ENCODE results near the gene TP53INP2. TPM values are rescaled to one million over a fixed set of nuclear protein-coding genes. Genes with fewer than 3 reads are reported as not detected.
A peak's percentile ranks its signal among the peaks of the same experiment; 100 is the strongest.

Gene TP53INP2
- total and polyA plus RNA-seq, 2 of the 13 experiments (the other 11 are each of a cell fraction or from before 2014, with no cell fraction given): 5.2 to 18.8 TPM

GRCh38 chr20:34704177-34705007, at the start of gene TP53INP2 (continued):
- TF ChIP-seq ZHX2 (IDR thresholded peaks at IDR 0.05; ENCODE audit: low read depth) (peak; percentile 55), ZHX2 (CRISPR knock-in tag; IDR thresholded peaks at IDR 0.05; ENCODE audit: borderline replicate concordance) (0 out of 2 replicates have a peak, but pooled peaks have one; percentile 9), SMAD9 (CRISPR knock-in tag; IDR thresholded peaks at IDR 0.05) (0 out of 2 replicates have a peak, but pooled peaks have one; percentile 26), THAP8 (CRISPR knock-in tag; IDR thresholded peaks at IDR 0.05; ENCODE audit: borderline replicate concordance) (0 out of 2 replicates have a peak, but pooled peaks have one; percentile 64), ZNF354B (CRISPR knock-in tag; IDR thresholded peaks at IDR 0.05) (0 out of 2 replicates have a peak, but pooled peaks have one; percentile 74), SMARCC2 (IDR thresholded peaks at IDR 0.05) (no peak), NR2F2 (IDR thresholded peaks at IDR 0.05; ENCODE audit: borderline replicate concordance, low read depth) (no peak), ZBTB8A (CRISPR knock-in tag; IDR thresholded peaks at IDR 0.05; ENCODE audit: borderline replicate concordance, low read depth) (no peak), CEBPB (IDR thresholded peaks at IDR 0.05; ENCODE audit: borderline replicate concordance, low read depth, low read length) (no peak), ARNT2 (CRISPR knock-in tag; IDR thresholded peaks at IDR 0.05; ENCODE audit: low read depth) (peak; percentile 73; the same call in 1 of the 2 replicates), SRSF9 (IDR thresholded peaks at IDR 0.05; ENCODE audit: borderline replicate concordance, insufficient read depth, low read depth, low read length, poor library complexity, severe bottlenecking) (no peak), ZNF264 (CRISPR knock-in tag; IDR thresholded peaks at IDR 0.05) (no peak), TAF1 (CRISPR knock-in tag; IDR thresholded peaks at IDR 0.05) (peak; percentile 60)
- TF ChIP-seq, protein P1, sequence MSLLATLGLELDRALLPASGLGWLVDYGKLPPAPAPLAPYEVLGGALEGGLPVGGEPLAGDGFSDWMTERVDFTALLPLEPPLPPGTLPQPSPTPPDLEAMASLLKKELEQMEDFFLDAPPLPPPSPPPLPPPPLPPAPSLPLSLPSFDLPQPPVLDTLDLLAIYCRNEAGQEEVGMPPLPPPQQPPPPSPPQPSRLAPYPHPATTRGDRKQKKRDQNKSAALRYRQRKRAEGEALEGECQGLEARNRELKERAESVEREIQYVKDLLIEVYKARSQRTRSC (CRISPR knock-in tag; IDR thresholded peaks at IDR 0.05; ENCODE audit: low read depth): no peak
- TF ChIP-seq, protein P2, sequence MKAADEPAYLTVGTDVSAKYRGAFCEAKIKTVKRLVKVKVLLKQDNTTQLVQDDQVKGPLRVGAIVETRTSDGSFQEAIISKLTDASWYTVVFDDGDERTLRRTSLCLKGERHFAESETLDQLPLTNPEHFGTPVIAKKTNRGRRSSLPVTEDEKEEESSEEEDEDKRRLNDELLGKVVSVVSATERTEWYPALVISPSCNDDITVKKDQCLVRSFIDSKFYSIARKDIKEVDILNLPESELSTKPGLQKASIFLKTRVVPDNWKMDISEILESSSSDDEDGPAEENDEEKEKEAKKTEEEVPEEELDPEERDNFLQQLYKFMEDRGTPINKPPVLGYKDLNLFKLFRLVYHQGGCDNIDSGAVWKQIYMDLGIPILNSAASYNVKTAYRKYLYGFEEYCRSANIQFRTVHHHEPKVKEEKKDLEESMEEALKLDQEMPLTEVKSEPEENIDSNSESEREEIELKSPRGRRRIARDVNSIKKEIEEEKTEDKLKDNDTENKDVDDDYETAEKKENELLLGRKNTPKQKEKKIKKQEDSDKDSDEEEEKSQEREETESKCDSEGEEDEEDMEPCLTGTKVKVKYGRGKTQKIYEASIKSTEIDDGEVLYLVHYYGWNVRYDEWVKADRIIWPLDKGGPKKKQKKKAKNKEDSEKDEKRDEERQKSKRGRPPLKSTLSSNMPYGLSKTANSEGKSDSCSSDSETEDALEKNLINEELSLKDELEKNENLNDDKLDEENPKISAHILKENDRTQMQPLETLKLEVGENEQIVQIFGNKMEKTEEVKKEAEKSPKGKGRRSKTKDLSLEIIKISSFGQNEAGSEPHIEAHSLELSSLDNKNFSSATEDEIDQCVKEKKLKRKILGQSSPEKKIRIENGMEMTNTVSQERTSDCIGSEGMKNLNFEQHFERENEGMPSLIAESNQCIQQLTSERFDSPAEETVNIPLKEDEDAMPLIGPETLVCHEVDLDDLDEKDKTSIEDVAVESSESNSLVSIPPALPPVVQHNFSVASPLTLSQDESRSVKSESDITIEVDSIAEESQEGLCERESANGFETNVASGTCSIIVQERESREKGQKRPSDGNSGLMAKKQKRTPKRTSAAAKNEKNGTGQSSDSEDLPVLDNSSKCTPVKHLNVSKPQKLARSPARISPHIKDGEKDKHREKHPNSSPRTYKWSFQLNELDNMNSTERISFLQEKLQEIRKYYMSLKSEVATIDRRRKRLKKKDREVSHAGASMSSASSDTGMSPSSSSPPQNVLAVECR (CRISPR knock-in tag; IDR thresholded peaks at IDR 0.05; ENCODE audit: borderline replicate concordance): peak; percentile 42; the same call in 1 of the 2 replicates
